Measurements from ENCODE around the gene TMEM245.

The TMEM245 gene

GRCh38 chr9:109101202-109101595, 18.5 kb downstream of the TMEM245 start:
- Histone ChIP-seq H3K4me1 (ENCODE audit: control insufficient read depth, insufficient read depth, low read length) (peaks cover 23% of the 10 kb centered on the region), H3K4me3 (ENCODE audit: low read depth, low read length) (no peak overlapping the region), H3K9ac (ENCODE audit: low read length) (no peak overlapping the region), H3K36me3 (ENCODE audit: control insufficient read depth, insufficient read depth, low read length) (peaks cover 31% of the 10 kb centered on the region), H3K27ac (ENCODE audit: low read depth, low read length) (no peak overlapping the region), H3K27me3 (ENCODE audit: control insufficient read depth, insufficient read depth, low read length) (no peaks in the 10 kb centered on the region), H3K9me3 (ENCODE audit: control insufficient read depth, insufficient read depth, low read depth, low read length) (no peaks in the 10 kb centered on the region)

- H3K9ac ChIP-seq (ENCODE audit: low read length): no peak overlapping the region
- no peaks in the 10 kb centered on the region for H3K9me3 ChIP-seq (ENCODE audit: control insufficient read depth, insufficient read depth, low read depth, low read length)
- no peak overlapping the region for H3K27ac ChIP-seq (ENCODE audit: low read depth, low read length)
- peaks cover 23% of the 10 kb centered on the region for H3K4me1 ChIP-seq (ENCODE audit: control insufficient read depth, insufficient read depth, low read length)
- H3K27me3 ChIP-seq (ENCODE audit: control insufficient read depth, insufficient read depth, low read length): no peaks in the 10 kb centered on the region
- no peak overlapping the region for H3K4me3 ChIP-seq (ENCODE audit: low read depth, low read length)
- peaks cover 32% of the 10 kb centered on the region for H3K36me3 ChIP-seq (ENCODE audit: control insufficient read depth, insufficient read depth, low read length)
Observed at GRCh38 chr9:109100543-109101201, 19.1 kb downstream of the TMEM245 start.

GRCh38 chr9:109098960-109099308, 20.8 kb downstream of the TMEM245 start:
- Histone ChIP-seq H3K27ac (ENCODE audit: low read depth, low read length) (no peak overlapping the region), H3K4me1 (ENCODE audit: control insufficient read depth, insufficient read depth, low read length) (peaks cover 26% of the 10 kb centered on the region), H3K4me3 (ENCODE audit: low read depth, low read length) (no peak overlapping the region), H3K9me3 (ENCODE audit: control insufficient read depth, insufficient read depth, low read depth, low read length) (no peaks in the 10 kb centered on the region), H3K36me3 (ENCODE audit: control insufficient read depth, insufficient read depth, low read length) (peaks cover 34% of the 10 kb centered on the region), H3K9ac (ENCODE audit: low read length) (no peak overlapping the region), H3K27me3 (ENCODE audit: control insufficient read depth, insufficient read depth, low read length) (no peaks in the 10 kb centered on the region)

- H3K27ac ChIP-seq (ENCODE audit: low read depth, low read length): peak overlapping the region; percentile 7; the same call in 1 of the 2 replicates
Observed at GRCh38 chr9:109098171-109098959, 21.4 kb downstream of the TMEM245 start.

GRCh38 chr9:109097146-109097545, 22.6 kb downstream of the TMEM245 start:
- no peak overlapping the region for H3K4me3 ChIP-seq (ENCODE audit: low read depth, low read length)
- peaks cover 40% of the 10 kb centered on the region for H3K36me3 ChIP-seq (ENCODE audit: control insufficient read depth, insufficient read depth, low read length)
- H3K27ac ChIP-seq (ENCODE audit: low read depth, low read length): no peak overlapping the region
- H3K27me3 ChIP-seq (ENCODE audit: control insufficient read depth, insufficient read depth, low read length): no peaks in the 10 kb centered on the region
- peaks cover 26% of the 10 kb centered on the region for H3K4me1 ChIP-seq (ENCODE audit: control insufficient read depth, insufficient read depth, low read length)
- H3K9ac ChIP-seq (ENCODE audit: low read length): no peak overlapping the region
- H3K9me3 ChIP-seq (ENCODE audit: control insufficient read depth, insufficient read depth, low read depth, low read length): no peaks in the 10 kb centered on the region

More at GRCh38 chr9:109098171-109098959, 21.4 kb downstream of the TMEM245 start:
- H3K9me3 ChIP-seq (ENCODE audit: control insufficient read depth, insufficient read depth, low read depth, low read length): no peaks in the 10 kb centered on the region
- no peak overlapping the region for H3K4me3 ChIP-seq (ENCODE audit: low read depth, low read length)
- H3K9ac ChIP-seq (ENCODE audit: low read length): no peak overlapping the region
- H3K4me1 ChIP-seq (ENCODE audit: control insufficient read depth, insufficient read depth, low read length): peaks cover 26% of the 10 kb centered on the region
- no peaks in the 10 kb centered on the region for H3K27me3 ChIP-seq (ENCODE audit: control insufficient read depth, insufficient read depth, low read length)
- H3K36me3 ChIP-seq (ENCODE audit: control insufficient read depth, insufficient read depth, low read length): peaks cover 35% of the 10 kb centered on the region

- peaks cover 26% of the 10 kb centered on the region for H3K4me1 ChIP-seq (ENCODE audit: control insufficient read depth, insufficient read depth, low read length)
- no peak overlapping the region for H3K9ac ChIP-seq (ENCODE audit: low read length)
- no peak overlapping the region for H3K4me3 ChIP-seq (ENCODE audit: low read depth, low read length)
- H3K36me3 ChIP-seq (ENCODE audit: control insufficient read depth, insufficient read depth, low read length): peaks cover 48% of the 10 kb centered on the region
- no peaks in the 10 kb centered on the region for H3K9me3 ChIP-seq (ENCODE audit: control insufficient read depth, insufficient read depth, low read depth, low read length)
- no peaks in the 10 kb centered on the region for H3K27me3 ChIP-seq (ENCODE audit: control insufficient read depth, insufficient read depth, low read length)
- H3K27ac ChIP-seq (ENCODE audit: low read depth, low read length): no peak overlapping the region
Observed at GRCh38 chr9:109095321-109095720, 24.4 kb downstream of the TMEM245 start.

- peaks cover 51% of the 10 kb centered on the region for H3K36me3 ChIP-seq (ENCODE audit: control insufficient read depth, insufficient read depth, low read length)
- no peak overlapping the region for H3K27ac ChIP-seq (ENCODE audit: low read depth, low read length)
Observed at GRCh38 chr9:109094268-109094667, 25.5 kb downstream of the TMEM245 start.

GRCh38 chr9:109092587-109092986, 27.2 kb downstream of the TMEM245 start:
- H3K9me3 ChIP-seq (ENCODE audit: control insufficient read depth, insufficient read depth, low read depth, low read length): no peaks in the 10 kb centered on the region
- H3K9ac ChIP-seq (ENCODE audit: low read length): no peak overlapping the region
- H3K4me3 ChIP-seq (ENCODE audit: low read depth, low read length): no peak overlapping the region
- 0 out of 2 replicates have a peak, but pooled peaks cover 3% of the 10 kb centered on the region for H3K4me1 ChIP-seq (ENCODE audit: control insufficient read depth, insufficient read depth, low read length)
- peak overlapping the region; percentile 45; the same call in 1 of the 2 replicates for H3K27ac ChIP-seq (ENCODE audit: low read depth, low read length)
- no peaks in the 10 kb centered on the region for H3K27me3 ChIP-seq (ENCODE audit: control insufficient read depth, insufficient read depth, low read length)
- H3K36me3 ChIP-seq (ENCODE audit: control insufficient read depth, insufficient read depth, low read length): peaks cover 68% of the 10 kb centered on the region

More at GRCh38 chr9:109094268-109094667, 25.5 kb downstream of the TMEM245 start:
- Histone ChIP-seq H3K27me3 (ENCODE audit: control insufficient read depth, insufficient read depth, low read length) (no peaks in the 10 kb centered on the region), H3K9ac (ENCODE audit: low read length) (no peak overlapping the region), H3K4me1 (ENCODE audit: control insufficient read depth, insufficient read depth, low read length) (peaks cover 18% of the 10 kb centered on the region), H3K9me3 (ENCODE audit: control insufficient read depth, insufficient read depth, low read depth, low read length) (no peaks in the 10 kb centered on the region), H3K4me3 (ENCODE audit: low read depth, low read length) (no peak overlapping the region)

- Histone ChIP-seq H3K36me3 (ENCODE audit: control insufficient read depth, insufficient read depth, low read length) (peaks cover 72% of the 10 kb centered on the region), H3K9ac (ENCODE audit: low read length) (no peak overlapping the region), H3K4me3 (ENCODE audit: low read depth, low read length) (no peak overlapping the region), H3K27me3 (ENCODE audit: control insufficient read depth, insufficient read depth, low read length) (no peaks in the 10 kb centered on the region), H3K4me1 (ENCODE audit: control insufficient read depth, insufficient read depth, low read length) (0 out of 2 replicates have a peak, but pooled peaks cover 3% of the 10 kb centered on the region), H3K9me3 (ENCODE audit: control insufficient read depth, insufficient read depth, low read depth, low read length) (no peaks in the 10 kb centered on the region), H3K27ac (ENCODE audit: low read depth, low read length) (no peak overlapping the region)
Observed at GRCh38 chr9:109092051-109092580, 27.6 kb downstream of the TMEM245 start.

- no peaks in the 10 kb centered on the region for H3K4me1 ChIP-seq (ENCODE audit: control insufficient read depth, insufficient read depth, low read length)
- no peak overlapping the region for H3K9ac ChIP-seq (ENCODE audit: low read length)
- peaks cover 79% of the 10 kb centered on the region for H3K36me3 ChIP-seq (ENCODE audit: control insufficient read depth, insufficient read depth, low read length)
- no peak overlapping the region for H3K27ac ChIP-seq (ENCODE audit: low read depth, low read length)
- H3K9me3 ChIP-seq (ENCODE audit: control insufficient read depth, insufficient read depth, low read depth, low read length): no peaks in the 10 kb centered on the region
- no peak overlapping the region for H3K4me3 ChIP-seq (ENCODE audit: low read depth, low read length)
- H3K27me3 ChIP-seq (ENCODE audit: control insufficient read depth, insufficient read depth, low read length): no peaks in the 10 kb centered on the region
Observed at GRCh38 chr9:109088221-109088620, 31.5 kb downstream of the TMEM245 start.

GRCh38 chr9:109087795-109088194, 32.0 kb downstream of the TMEM245 start:
- Histone ChIP-seq H3K27me3 (ENCODE audit: control insufficient read depth, insufficient read depth, low read length) (no peaks in the 10 kb centered on the region), H3K36me3 (ENCODE audit: control insufficient read depth, insufficient read depth, low read length) (peaks cover 75% of the 10 kb centered on the region), H3K9ac (ENCODE audit: low read length) (no peak overlapping the region), H3K4me1 (ENCODE audit: control insufficient read depth, insufficient read depth, low read length) (no peaks in the 10 kb centered on the region), H3K27ac (ENCODE audit: low read depth, low read length) (no peak overlapping the region), H3K4me3 (ENCODE audit: low read depth, low read length) (no peak overlapping the region), H3K9me3 (ENCODE audit: control insufficient read depth, insufficient read depth, low read depth, low read length) (no peaks in the 10 kb centered on the region)

Data from HUES6 (cell line).